Measurements from ENCODE around the gene CKAP2L. TPM values are rescaled to one million over a fixed set of nuclear protein-coding genes. Genes with fewer than 3 reads are reported as not detected.

CKAP2L gene
- total and polyA plus RNA-seq, 9 of the 15 experiments (the other 6 are each of a cell fraction or from before 2014, with no cell fraction given), result 10.4 to 21.9 (median 14.2) TPM

DNA sequence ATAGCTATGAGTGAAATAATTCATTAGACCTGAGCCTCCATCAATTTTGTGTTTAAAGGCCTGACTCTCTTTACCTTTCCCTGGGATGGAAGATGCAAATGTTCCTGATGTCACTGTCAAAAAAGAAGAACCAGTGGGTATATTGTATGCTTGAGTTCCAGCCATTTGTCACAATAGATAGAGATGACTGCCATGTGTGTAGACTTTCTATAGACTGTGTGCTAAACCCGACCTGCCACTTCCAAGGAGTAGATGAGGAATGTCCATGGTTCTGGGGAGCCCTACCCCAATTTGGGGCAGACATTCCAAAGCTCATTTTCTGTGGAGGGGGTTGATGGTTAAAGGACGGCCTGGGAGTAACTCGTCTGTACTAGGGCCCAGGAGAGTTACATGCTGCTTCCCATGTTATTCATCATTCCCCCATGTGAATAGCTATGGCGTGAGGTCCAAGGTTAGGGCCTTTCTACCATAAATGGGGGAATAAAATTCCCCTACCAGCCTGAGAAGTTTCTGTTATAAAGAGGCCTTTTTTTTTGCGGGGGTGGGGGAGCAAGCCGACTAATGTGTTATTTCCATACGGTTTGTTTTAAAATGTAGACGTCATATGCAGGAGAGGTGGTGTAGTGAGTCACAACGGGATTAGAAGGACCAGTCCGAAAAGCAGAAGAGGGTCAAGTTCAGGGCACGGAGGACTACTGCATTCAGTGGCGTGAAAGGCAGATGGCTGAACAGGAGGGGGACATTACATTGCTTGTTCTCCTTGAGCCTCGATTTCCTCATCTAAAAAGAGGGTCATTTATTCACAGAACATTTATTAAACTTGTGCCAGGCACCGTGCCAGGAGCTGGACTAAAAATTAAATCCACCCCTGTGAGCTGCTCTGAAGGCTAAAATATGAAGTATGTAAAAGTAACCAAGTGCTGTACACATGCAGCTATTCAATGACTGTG, 48.2 kb upstream of the CKAP2L start (continued):
- TF ChIP-seq, protein P1, sequence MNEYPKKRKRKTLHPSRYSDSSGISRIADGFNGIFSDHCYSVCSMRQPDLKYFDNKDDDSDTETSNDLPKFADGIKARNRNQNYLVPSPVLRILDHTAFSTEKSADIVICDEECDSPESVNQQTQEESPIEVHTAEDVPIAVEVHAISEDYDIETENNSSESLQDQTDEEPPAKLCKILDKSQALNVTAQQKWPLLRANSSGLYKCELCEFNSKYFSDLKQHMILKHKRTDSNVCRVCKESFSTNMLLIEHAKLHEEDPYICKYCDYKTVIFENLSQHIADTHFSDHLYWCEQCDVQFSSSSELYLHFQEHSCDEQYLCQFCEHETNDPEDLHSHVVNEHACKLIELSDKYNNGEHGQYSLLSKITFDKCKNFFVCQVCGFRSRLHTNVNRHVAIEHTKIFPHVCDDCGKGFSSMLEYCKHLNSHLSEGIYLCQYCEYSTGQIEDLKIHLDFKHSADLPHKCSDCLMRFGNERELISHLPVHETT (CRISPR knock-in tag; conservative IDR thresholded peaks at IDR 0.05 in 1 of 2, IDR thresholded peaks at IDR 0.05 in 1 of 2), result peak in 1 of 2 experiments; percentile 51; a peak in 1 of 4 replicates
- TF ChIP-seq, protein P2, sequence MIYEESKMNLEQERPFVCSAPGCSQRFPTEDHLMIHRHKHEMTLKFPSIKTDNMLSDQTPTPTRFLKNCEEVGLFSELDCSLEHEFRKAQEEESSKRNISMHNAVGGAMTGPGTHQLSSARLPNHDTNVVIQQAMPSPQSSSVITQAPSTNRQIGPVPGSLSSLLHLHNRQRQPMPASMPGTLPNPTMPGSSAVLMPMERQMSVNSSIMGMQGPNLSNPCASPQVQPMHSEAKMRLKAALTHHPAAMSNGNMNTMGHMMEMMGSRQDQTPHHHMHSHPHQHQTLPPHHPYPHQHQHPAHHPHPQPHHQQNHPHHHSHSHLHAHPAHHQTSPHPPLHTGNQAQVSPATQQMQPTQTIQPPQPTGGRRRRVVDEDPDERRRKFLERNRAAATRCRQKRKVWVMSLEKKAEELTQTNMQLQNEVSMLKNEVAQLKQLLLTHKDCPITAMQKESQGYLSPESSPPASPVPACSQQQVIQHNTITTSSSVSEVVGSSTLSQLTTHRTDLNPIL (CRISPR knock-in tag; IDR thresholded peaks at IDR 0.05), result no peak
- TF ChIP-seq, protein P3, sequence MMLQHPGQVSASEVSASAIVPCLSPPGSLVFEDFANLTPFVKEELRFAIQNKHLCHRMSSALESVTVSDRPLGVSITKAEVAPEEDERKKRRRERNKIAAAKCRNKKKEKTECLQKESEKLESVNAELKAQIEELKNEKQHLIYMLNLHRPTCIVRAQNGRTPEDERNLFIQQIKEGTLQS (IDR thresholded peaks at IDR 0.05), result peak; percentile 73
- TF ChIP-seq, protein P3 (CRISPR knock-in tag; conservative IDR thresholded peaks at IDR 0.05), result no peak
- peak; percentile 9 for TF ChIP-seq KDM5B (IDR thresholded peaks at IDR 0.05; ENCODE audit: insufficient replicate concordance, low read depth, low read length)
- TF ChIP-seq CAMTA2 (CRISPR knock-in tag; conservative IDR thresholded peaks at IDR 0.05), result no peak
- TF ChIP-seq CREB1 (IDR thresholded peaks at IDR 0.05), result peak; percentile 71; the same call in 1 of the 2 replicates
- TF ChIP-seq CREB1 (CRISPR knock-in tag; IDR thresholded peaks at IDR 0.05), result no peak; the same call in 1 of the 2 replicates
- 0 out of 2 replicates have a peak, but pooled peaks have one; percentile 9 for TF ChIP-seq TEAD4 (IDR thresholded peaks at IDR 0.05; ENCODE audit: low read length)
- TF ChIP-seq TEAD4 (CRISPR knock-in tag; IDR thresholded peaks at IDR 0.05; ENCODE audit: borderline replicate concordance), result no peak
- peak; percentile 73 for TF ChIP-seq ATF7 (IDR thresholded peaks at IDR 0.05)
- TF ChIP-seq FOSL1 (tag; conservative IDR thresholded peaks at IDR 0.05), result peak; percentile 83
- 0 out of 2 replicates have a peak, but pooled peaks have one; percentile 53 for TF ChIP-seq DPF2 (IDR thresholded peaks at IDR 0.05)
- TF ChIP-seq LEF1 (IDR thresholded peaks at IDR 0.05), result 0 out of 2 replicates have a peak, but pooled peaks have one; percentile 41
- peak in 1 of 3 experiments; percentile 24 for TF ChIP-seq YY1 (IDR thresholded peaks at IDR 0.05; ENCODE audit: borderline replicate concordance in 1 of 3, control insufficient read depth in 1 of 3, extremely low read depth in 1 of 3, insufficient read depth in 3 of 3, insufficient read length in 1 of 3, insufficient replicate concordance in 2 of 3, low read depth in 1 of 3, low read length in 2 of 3)
- TF ChIP-seq SPI1 (IDR thresholded peaks at IDR 0.05; ENCODE audit: borderline replicate concordance, low read depth, low read length), result peak; percentile 85
- TF ChIP-seq, protein P4, sequence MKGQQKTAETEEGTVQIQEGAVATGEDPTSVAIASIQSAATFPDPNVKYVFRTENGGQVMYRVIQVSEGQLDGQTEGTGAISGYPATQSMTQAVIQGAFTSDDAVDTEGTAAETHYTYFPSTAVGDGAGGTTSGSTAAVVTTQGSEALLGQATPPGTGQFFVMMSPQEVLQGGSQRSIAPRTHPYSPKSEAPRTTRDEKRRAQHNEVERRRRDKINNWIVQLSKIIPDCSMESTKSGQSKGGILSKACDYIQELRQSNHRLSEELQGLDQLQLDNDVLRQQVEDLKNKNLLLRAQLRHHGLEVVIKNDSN (CRISPR knock-in tag; IDR thresholded peaks at IDR 0.05), result no peak
- TF ChIP-seq, protein P5, sequence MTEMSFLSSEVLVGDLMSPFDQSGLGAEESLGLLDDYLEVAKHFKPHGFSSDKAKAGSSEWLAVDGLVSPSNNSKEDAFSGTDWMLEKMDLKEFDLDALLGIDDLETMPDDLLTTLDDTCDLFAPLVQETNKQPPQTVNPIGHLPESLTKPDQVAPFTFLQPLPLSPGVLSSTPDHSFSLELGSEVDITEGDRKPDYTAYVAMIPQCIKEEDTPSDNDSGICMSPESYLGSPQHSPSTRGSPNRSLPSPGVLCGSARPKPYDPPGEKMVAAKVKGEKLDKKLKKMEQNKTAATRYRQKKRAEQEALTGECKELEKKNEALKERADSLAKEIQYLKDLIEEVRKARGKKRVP (CRISPR knock-in tag; IDR thresholded peaks at IDR 0.05), result no peak
